Gastrocnemius medialis (tissue), 4 donors: Measurements from ENCODE around the gene DHPS.

Source experiments
- POLR2A ChIP-seq, 2 donors: fragments of 450-650 bp; IDR thresholded peaks; one replicate each; pipeline ENCODE4 v1.6.1; 2017; ENCODE audit warnings: antibody characterized with exemption in 2 of 2, mild to moderate bottlenecking in 2 of 2, moderate library complexity in 2 of 2
- TF ChIP-seq, protein P1 (sequence below), 5 experiments: fragments of 450-650 bp in 3 of 5; fragments of 200-600 bp in 2 of 5; sonication (generic) in 2 of 5; IDR thresholded peaks in 4 of 5; conservative IDR thresholded peaks in 1 of 5; 1 replicate in 4 of 5; 2 replicates in 1 of 5; pipeline ENCODE4 v1.5.1; 2016 to 2019; ENCODE audit warnings: antibody characterized with exemption in 5 of 5, mild to moderate bottlenecking in 3 of 5, moderate library complexity in 3 of 5

DNA sequence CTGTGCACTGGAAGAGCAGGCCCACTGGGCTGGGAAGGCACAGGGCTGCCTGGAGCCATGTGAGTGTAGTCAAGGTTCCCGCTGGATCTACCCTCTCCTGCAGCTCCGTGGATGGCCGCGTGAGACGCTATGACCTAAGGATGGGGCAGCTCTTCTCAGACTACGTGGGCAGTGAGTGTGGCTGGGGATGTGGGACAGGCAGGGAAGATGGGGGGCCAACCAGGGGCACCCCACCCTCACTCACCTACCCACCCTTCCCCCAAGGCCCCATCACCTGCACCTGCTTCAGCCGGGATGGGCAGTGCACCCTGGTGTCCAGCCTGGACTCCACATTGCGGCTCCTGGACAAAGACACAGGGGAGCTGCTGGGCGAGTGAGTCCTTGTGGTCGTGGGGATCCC lies 8.9 kb downstream of the DHPS start:
- TF ChIP-seq, protein P1, sequence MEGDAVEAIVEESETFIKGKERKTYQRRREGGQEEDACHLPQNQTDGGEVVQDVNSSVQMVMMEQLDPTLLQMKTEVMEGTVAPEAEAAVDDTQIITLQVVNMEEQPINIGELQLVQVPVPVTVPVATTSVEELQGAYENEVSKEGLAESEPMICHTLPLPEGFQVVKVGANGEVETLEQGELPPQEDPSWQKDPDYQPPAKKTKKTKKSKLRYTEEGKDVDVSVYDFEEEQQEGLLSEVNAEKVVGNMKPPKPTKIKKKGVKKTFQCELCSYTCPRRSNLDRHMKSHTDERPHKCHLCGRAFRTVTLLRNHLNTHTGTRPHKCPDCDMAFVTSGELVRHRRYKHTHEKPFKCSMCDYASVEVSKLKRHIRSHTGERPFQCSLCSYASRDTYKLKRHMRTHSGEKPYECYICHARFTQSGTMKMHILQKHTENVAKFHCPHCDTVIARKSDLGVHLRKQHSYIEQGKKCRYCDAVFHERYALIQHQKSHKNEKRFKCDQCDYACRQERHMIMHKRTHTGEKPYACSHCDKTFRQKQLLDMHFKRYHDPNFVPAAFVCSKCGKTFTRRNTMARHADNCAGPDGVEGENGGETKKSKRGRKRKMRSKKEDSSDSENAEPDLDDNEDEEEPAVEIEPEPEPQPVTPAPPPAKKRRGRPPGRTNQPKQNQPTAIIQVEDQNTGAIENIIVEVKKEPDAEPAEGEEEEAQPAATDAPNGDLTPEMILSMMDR (IDR thresholded peaks at IDR 0.05 in 4 of 5, conservative IDR thresholded peaks at IDR 0.05 in 1 of 5), result no peak
- TF ChIP-seq POLR2A (IDR thresholded peaks at IDR 0.05), result no peak
